ENCODE data around the gene TRIM29. TPM values are rescaled to one million over a fixed set of nuclear protein-coding genes. Genes with fewer than 3 reads are reported as not detected.

Gene TRIM29
- total and polyA plus RNA-seq, 2 of the 13 experiments (the other 11 are each of a cell fraction or from before 2014, with no cell fraction given): 0.86 TPM

DNA sequence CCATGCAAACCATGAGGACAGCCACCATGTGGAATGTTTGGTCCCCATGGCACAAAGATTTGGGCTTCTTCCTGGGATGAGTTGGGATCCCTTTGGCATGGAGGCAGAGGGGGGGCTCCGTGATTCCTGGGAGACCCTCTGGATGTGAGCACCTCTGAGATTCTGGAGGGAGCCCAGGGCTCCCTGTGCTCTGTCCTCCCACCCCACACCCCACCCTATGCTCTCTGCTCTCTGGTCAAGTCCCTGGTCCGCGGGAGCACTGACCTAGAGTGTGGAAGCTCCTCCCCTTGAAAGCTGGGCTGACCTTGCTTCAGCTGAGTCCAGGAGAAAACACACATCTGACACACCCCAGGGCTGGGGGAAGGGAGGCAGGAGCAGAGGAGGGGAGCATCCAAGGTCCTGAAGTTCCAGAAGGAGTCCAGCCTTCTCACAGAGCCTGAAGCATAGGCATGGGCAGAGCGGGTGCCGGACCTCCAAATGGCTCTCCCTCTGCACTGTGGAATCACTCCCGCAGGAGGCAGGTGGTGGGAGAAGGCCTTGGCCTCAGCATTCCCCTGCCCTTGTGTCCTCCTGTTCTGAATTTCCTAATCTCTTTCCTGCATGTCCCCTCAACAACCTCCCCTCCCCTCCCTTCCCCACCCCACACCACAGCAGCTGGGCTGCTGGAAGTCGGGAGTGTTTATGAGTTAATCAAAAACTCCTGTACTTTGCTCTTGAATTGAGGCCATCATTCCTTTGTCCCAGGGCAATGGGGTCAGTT, 47.2 kb upstream of the TRIM29 start (continued):
- TF ChIP-seq ZNF207 (IDR thresholded peaks at IDR 0.05; ENCODE audit: borderline replicate concordance) (no peak), ZBTB7A (CRISPR knock-in tag; IDR thresholded peaks at IDR 0.05) (peak; percentile 52; the same call in 1 of the 2 replicates), NR3C1 (CRISPR knock-in tag; IDR thresholded peaks at IDR 0.05) (no peak), RFXANK (CRISPR knock-in tag; IDR thresholded peaks at IDR 0.05) (no peak), ZC3H4 (CRISPR knock-in tag; IDR thresholded peaks at IDR 0.05; ENCODE audit: borderline replicate concordance) (no peak), CHCHD3 (CRISPR knock-in tag; IDR thresholded peaks at IDR 0.05) (no peak), ZNF772 (CRISPR knock-in tag; IDR thresholded peaks at IDR 0.05) (peak; percentile 40; the same call in 1 of the 2 replicates), ZNF136 (CRISPR knock-in tag; IDR thresholded peaks at IDR 0.05; ENCODE audit: low read depth) (0 out of 2 replicates have a peak, but pooled peaks have one; percentile 21), NCOA1 (CRISPR knock-in tag; IDR thresholded peaks at IDR 0.05) (no peak), ETV5 (CRISPR knock-in tag; IDR thresholded peaks at IDR 0.05; ENCODE audit: borderline replicate concordance) (no peak; the same call in 1 of the 2 replicates), ZNF557 (CRISPR knock-in tag; IDR thresholded peaks at IDR 0.05) (no peak), ZNF431 (CRISPR knock-in tag; IDR thresholded peaks at IDR 0.05; ENCODE audit: borderline replicate concordance, low read depth) (peak; percentile 75; the same call in 1 of the 2 replicates), KLF16 (CRISPR knock-in tag; IDR thresholded peaks at IDR 0.05) (peak in 1 of 2 experiments; percentile 44; a peak in 1 of 4 replicates)
- TF ChIP-seq, protein P1, sequence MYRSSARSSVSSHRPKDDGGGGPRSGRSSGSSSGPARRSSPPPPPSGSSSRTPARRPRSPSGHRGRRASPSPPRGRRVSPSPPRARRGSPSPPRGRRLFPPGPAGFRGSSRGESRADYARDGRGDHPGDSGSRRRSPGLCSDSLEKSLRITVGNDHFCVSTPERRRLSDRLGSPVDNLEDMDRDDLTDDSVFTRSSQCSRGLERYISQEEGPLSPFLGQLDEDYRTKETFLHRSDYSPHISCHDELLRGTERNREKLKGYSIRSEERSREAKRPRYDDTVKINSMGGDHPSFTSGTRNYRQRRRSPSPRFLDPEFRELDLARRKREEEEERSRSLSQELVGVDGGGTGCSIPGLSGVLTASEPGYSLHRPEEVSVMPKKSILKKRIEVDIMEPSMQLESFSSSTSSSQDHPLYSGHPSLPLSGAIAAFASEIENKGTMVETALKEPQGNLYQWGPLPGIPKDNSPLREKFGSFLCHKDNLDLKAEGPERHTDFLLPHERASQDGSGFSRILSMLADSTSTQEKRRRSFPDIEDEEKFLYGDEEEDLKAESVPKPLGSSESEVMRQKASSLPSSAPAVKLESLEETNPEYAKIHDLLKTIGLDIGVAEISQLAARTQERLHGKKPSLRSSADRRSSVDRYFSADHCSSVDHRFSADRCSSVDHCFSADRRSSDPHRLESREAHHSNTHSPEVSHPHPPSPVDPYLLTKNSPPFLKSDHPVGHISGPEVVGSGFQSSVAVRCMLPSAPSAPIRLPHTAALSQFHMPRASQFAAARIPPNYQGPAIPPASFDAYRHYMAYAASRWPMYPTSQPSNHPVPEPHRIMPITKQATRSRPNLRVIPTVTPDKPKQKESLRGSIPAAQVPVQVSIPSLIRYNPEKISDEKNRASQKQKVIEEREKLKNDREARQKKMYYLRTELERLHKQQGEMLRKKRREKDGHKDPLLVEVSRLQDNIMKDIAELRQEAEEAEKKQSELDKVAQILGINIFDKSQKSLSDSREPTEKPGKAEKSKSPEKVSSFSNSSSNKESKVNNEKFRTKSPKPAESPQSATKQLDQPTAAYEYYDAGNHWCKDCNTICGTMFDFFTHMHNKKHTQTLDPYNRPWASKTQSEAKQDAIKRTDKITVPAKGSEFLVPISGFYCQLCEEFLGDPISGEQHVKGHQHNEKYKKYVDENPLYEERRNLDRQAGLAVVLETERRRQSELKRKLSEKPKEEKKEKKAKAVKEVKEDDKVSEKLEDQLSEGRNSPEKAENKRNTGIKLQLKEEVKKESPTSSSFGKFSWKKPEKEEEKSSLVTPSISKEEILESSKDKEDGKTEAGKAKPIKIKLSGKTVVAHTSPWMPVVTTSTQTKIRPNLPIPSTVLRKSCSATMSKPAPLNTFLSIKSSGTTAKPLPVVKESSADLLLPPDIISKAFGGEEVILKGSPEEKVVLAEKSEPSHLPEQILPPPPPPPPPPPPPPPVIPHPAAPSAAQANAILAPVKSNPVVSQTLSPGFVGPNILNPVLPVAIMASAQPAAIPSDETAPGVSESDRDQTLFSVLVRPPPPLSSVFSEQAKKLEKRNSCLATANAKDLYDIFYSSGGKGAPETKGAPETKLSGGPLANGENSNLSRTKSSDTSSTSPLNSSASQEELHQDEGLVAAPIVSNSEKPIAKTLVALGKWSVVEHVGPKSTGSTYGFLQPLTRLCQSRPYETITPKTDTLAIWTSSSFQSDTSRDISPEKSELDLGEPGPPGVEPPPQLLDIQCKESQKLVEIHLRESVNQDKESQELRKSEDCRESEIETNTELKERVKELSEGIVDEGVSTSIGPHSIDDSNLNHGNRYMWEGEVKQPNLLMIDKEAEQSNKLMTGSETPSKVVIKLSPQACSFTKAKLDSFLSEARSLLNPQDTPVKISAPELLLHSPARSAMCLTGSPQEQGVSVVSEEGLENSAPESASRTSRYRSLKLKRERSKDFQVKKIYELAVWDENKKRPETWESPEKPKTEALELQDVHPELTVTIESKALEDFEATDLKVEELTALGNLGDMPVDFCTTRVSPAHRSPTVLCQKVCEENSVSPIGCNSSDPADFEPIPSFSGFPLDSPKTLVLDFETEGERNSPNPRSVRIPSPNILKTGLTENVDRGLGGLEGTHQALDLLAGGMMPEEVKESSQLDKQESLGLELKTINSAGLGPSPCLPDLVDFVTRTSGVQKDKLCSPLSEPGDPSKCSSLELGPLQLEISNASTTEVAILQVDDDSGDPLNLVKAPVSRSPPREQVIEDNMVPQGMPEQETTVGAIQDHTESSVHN (CRISPR knock-in tag; IDR thresholded peaks at IDR 0.05): peak; percentile 34; the same call in 1 of the 2 replicates
- TF ChIP-seq, protein P2, sequence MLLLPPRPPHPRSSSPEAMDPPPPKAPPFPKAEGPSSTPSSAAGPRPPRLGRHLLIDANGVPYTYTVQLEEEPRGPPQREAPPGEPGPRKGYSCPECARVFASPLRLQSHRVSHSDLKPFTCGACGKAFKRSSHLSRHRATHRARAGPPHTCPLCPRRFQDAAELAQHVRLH (CRISPR knock-in tag; IDR thresholded peaks at IDR 0.05; ENCODE audit: borderline replicate concordance, low read depth): peak; percentile 22; the same call in 1 of the 2 replicates
- TF ChIP-seq, protein P3, sequence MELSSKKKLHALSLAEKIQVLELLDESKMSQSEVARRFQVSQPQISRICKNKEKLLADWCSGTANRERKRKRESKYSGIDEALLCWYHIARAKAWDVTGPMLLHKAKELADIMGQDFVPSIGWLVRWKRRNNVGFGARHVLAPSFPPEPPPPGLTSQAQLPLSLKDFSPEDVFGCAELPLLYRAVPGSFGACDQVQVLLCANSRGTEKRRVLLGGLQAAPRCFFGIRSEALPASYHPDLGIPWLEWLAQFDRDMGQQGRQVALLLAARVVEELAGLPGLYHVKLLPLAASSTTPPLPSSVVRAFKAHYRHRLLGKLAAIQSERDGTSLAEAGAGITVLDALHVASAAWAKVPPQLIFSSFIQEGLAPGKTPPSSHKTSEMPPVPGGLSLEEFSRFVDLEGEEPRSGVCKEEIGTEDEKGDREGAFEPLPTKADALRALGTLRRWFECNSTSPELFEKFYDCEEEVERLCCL (CRISPR knock-in tag; IDR thresholded peaks at IDR 0.05; ENCODE audit: borderline replicate concordance): no peak

Data from HepG2 (cell line).